ENCODE data around the gene MRPL36. TPM values are rescaled to one million over a fixed set of nuclear protein-coding genes. Genes with fewer than 3 reads are reported as not detected.

MRPL36 gene
- total RNA-seq, 6 donors from 2014 or later = 10.5 to 30.4 (median 21.5) TPM

DNA sequence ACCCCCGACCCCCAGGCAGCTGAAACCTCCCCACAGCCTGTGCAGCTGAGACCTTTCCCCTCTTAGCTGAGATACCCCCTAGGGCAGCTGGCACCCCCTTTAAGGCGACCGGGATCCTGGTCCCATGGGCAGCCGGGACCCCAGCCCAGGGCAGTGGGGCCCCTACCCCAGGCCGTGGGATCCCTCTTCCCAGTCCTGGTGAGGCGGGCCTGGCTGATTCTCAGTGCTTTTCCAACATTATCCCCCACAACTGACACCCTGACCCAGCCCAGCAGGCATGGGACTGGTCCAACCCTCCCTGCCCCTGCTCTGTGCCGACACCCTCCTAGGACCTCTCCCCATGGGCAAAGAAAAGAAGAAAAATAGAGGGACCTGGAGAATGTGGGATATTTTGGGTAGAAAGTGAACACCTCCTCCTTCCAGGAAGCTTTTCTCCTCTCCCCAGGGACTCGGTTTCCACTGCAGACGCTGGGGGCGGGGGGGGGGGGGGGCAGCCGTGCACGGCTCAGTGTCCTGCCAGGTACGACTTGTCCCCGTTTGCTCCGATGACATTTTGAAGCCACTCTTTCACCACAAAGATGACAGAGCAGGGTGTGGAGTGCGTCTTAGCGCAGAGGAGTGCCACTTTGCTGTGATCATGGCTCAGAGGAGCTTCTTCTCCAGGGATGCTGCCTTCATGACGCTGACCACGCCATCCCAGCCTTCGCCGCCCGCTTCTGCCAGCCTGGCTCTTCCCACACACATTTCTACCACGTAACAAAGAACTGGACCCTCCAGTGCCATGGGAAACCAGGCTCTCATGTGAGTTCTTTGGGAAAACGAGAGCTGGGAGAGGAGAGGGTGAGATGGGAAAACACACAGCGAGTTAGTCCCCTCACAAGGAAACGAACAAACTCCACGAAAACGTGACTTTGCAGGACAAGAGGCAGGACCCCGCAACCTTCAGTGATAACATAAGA, 47.5 kb downstream of the MRPL36 start:
- no peaks in the 10 kb centered on the region for H3K4me1 ChIP-seq
- H3K27me3 ChIP-seq = no peaks in the 10 kb centered on the region
- H3K9me3 ChIP-seq = no peaks in the 10 kb centered on the region
- no peak overlapping the region for H3K27ac ChIP-seq
- H3K4me3 ChIP-seq = no peak overlapping the region
- 76 to 82% methylated on average over 26 to 28 of the region's 29 CpGs for WGBS, 2 donors
- peak in 1 of 2 donors; percentile 5 for DNase-seq
- TF ChIP-seq POLR2A (IDR thresholded peaks at IDR 0.05) = no peak
- no peak for ATAC-seq (ENCODE audit: low FRiP score in 2 of 2)
- no peaks in the 10 kb centered on the region for H3K36me3 ChIP-seq

DNA sequence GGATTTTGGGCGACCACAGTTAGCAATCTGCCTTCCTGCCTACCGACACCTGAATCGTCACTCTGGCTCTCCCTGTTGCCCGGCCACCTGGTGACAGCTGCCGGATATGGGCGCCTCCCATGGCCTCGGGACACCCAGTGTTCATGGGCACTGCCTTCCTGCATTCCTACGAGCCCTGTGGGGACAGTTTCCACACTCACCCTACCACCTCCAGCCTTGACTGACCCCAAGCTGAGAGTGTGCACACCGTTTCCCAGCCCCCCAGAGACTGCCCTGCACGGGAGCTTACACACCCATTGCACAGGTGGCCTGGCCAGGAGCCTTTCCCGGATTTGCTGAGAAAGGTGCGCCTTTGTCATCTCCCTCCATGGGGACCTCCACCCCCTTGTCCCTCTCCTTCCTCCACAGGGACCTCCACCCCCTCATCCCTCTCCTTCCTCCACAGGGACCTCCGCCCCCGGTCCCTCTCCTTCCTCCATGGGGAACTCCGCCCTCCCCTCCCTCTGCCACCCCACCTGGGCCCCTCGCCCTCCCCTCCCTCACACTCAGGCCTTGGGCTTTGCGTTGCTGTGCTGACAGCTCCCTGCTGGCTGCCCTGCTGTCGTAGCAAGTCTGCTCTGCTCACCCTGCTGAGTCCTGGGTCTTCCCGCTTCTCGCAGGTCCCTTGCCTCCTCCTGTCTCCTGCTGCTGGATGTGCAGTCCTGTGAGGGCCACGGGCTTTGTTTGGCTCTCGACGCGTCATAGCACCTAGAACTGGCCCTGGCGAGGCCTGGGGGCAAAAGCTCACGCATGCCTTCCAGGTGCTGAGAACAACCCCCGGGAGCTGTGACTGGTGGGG, 48.4 kb downstream of the MRPL36 start:
- TF ChIP-seq, protein P1, sequence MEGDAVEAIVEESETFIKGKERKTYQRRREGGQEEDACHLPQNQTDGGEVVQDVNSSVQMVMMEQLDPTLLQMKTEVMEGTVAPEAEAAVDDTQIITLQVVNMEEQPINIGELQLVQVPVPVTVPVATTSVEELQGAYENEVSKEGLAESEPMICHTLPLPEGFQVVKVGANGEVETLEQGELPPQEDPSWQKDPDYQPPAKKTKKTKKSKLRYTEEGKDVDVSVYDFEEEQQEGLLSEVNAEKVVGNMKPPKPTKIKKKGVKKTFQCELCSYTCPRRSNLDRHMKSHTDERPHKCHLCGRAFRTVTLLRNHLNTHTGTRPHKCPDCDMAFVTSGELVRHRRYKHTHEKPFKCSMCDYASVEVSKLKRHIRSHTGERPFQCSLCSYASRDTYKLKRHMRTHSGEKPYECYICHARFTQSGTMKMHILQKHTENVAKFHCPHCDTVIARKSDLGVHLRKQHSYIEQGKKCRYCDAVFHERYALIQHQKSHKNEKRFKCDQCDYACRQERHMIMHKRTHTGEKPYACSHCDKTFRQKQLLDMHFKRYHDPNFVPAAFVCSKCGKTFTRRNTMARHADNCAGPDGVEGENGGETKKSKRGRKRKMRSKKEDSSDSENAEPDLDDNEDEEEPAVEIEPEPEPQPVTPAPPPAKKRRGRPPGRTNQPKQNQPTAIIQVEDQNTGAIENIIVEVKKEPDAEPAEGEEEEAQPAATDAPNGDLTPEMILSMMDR (IDR thresholded peaks at IDR 0.05) = no peak
- TF ChIP-seq POLR2AphosphoS5 (IDR thresholded peaks at IDR 0.05) = no peak
- no peak for TF ChIP-seq POLR2A (IDR thresholded peaks at IDR 0.05)
- TF ChIP-seq EP300 (IDR thresholded peaks at IDR 0.05) = no peak
- Histone ChIP-seq H3K27me3 (no peaks in the 10 kb centered on the region), H3K36me3 (no peaks in the 10 kb centered on the region), H3K27ac (no peak overlapping the region), H3K4me1 (no peaks in the 10 kb centered on the region), H3K4me3 (no peak overlapping the region), H3K9me3 (no peaks in the 10 kb centered on the region)
- WGBS, 2 donors = 50 to 54% methylated on average over 18 to 24 of the region's 27 CpGs
- no peak for ATAC-seq (ENCODE audit: low FRiP score in 2 of 2)
- DNase-seq = peak in 1 of 2 donors; percentile 10

DNA sequence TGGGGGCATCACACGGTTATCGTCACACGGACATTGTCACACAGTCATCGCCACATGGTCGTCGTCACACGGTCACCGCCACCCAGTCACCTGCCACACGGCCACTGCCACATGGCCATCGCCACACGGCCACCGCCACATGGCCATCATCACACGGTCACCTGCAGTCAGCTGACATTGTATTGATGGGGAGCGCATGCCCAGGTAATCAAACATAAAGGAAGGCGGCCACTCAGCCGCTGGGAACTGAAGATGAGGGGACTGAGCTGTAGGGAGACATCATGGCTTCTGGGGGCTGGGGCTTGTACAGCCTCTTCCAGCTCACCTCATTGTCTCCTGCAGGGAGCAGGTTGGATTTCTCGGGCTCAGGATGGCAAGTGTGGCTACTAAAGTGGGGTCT, 49.2 kb downstream of the MRPL36 start:
- Histone ChIP-seq H3K27ac (no peak overlapping the region), H3K9me3 (no peaks in the 10 kb centered on the region), H3K4me1 (no peaks in the 10 kb centered on the region), H3K36me3 (no peaks in the 10 kb centered on the region), H3K27me3 (no peaks in the 10 kb centered on the region), H3K4me3 (no peak overlapping the region)
- DNase-seq (peak in 1 of 2 donors; percentile 12), ATAC-seq (ENCODE audit: low FRiP score in 2 of 2) (no peak)
- WGBS, 2 donors = 84 to 85% methylated on average over 17 of the region's 17 CpGs
- TF ChIP-seq EP300 (IDR thresholded peaks at IDR 0.05) = no peak
- TF ChIP-seq, protein P1 (IDR thresholded peaks at IDR 0.05) = no peak

DNA sequence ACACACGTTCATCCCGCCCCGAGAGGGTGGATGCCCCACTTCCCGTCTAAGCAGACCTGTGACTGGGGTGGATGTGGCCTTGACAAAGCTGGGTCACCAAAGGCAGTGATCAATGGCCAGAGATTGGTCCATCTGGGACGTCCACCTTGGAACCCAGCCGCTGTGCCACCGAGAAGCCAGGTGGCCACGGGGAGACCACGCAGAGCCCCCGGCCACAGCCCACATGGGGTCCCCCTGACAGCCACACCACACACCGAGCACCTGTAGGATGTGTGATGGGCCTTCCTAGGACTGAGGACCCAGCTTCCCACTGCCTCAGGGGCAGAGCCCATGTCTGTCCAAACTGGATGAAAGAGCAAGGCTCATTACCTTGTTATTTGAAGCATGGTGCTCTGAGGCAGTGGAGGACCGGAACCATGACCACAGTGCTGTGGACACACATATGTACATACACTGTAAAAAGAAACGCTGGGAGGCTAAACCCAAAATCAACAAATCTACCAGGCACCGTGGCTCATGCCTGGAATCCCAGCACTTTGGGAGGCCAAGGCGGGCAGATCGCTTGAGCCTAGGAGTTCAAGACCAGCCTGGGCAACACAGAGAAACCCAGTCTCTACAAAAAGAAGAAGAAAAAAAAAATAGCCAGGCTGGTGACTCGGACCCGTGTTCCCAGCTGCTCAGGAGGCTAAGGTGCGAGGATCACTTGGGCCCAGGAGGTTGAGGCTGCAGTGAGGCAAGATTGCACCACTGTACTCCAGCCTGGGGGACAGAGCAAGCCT, 50.1 kb downstream of the MRPL36 start:
- Histone ChIP-seq H3K27ac (no peak overlapping the region), H3K9me3 (no peaks in the 10 kb centered on the region), H3K36me3 (no peaks in the 10 kb centered on the region), H3K27me3 (no peaks in the 10 kb centered on the region), H3K4me1 (no peaks in the 10 kb centered on the region), H3K4me3 (no peak overlapping the region)
- no peak for ATAC-seq (ENCODE audit: low FRiP score in 2 of 2)
- TF ChIP-seq POLR2AphosphoS5 (IDR thresholded peaks at IDR 0.05) (no peak), POLR2A (IDR thresholded peaks at IDR 0.05) (no peak), EP300 (IDR thresholded peaks at IDR 0.05) (no peak)
- TF ChIP-seq, protein P1 (IDR thresholded peaks at IDR 0.05) = no peak
- 81 to 82% methylated on average over 11 to 19 of the region's 19 CpGs for WGBS, 2 donors
- peak in 1 of 2 donors; percentile 18 for DNase-seq
